ENCODE results near the gene ABCD3.

Gene ABCD3

GRCh38 chr1:94399453-94399852 lies 18.7 kb upstream of the ABCD3 start:
- Histone ChIP-seq H3K4ac (ENCODE audit: low read length) (no peak overlapping the region), H2BK5ac (ENCODE audit: low read length) (no peak overlapping the region), H4K8ac (ENCODE audit: low read depth, low read length) (no peak overlapping the region), H3K23ac (ENCODE audit: low read depth, low read length, poor library complexity) (no peak overlapping the region), H4K91ac (ENCODE audit: low read depth, low read length, poor library complexity) (no peak overlapping the region), H3K36me3 (replicated peaks in 1 of 2; ENCODE audit: control insufficient read depth in 2 of 2, insufficient read depth in 2 of 2, low read length in 2 of 2) (no peaks in the 10 kb centered on the region), H3K27ac (replicated peaks; ENCODE audit: low read length) (no peak overlapping the region), H2AFZ (ENCODE audit: low read length) (no peak overlapping the region), H3K4me2 (ENCODE audit: insufficient read depth, low read length, poor library complexity, severe bottlenecking) (no peak overlapping the region), H2BK120ac (ENCODE audit: low read depth, low read length) (no peak overlapping the region), H3K9ac (ENCODE audit: low read depth, low read length, poor library complexity) (no peak overlapping the region), H3K9me3 (replicated peaks in 1 of 2; ENCODE audit: control insufficient read depth in 2 of 2, insufficient read depth in 1 of 2, low read depth in 1 of 2, low read length in 2 of 2) (no peaks in the 10 kb centered on the region), H3K4me1 (ENCODE audit: control insufficient read depth in 2 of 2, insufficient read depth in 1 of 2, low read depth in 1 of 2, low read length in 2 of 2) (peaks cover 6% of the 10 kb centered on the region in 2 donors), H3K14ac (ENCODE audit: low read length) (no peak overlapping the region), H3K79me1 (ENCODE audit: low read depth, low read length) (no peaks in the 10 kb centered on the region), H3K4me3 (ENCODE audit: low read length in 2 of 2) (no peak overlapping the region), H3K27me3 (ENCODE audit: control insufficient read depth in 3 of 3, insufficient read depth in 3 of 3, low read depth in 1 of 3, low read length in 3 of 3) (peaks cover 0 to 10% (median 0%) of the 10 kb centered on the region in 3 experiments), H3K18ac (ENCODE audit: low read length) (no peak overlapping the region), H2AK5ac (ENCODE audit: low read depth, low read length) (no peak overlapping the region), H2BK12ac (ENCODE audit: low read length) (no peak overlapping the region), H2BK15ac (ENCODE audit: low read length) (no peak overlapping the region)
- WGBS, 2 donors (ENCODE audit: extremely low coverage in 2 of 2, insufficient read length in 2 of 2, insufficient replicate concordance in 1 of 2), result no CpG with 5 or more reads among the region's 3 CpGs
- no peak for DNase-seq (ENCODE audit: low spot score)

DNA sequence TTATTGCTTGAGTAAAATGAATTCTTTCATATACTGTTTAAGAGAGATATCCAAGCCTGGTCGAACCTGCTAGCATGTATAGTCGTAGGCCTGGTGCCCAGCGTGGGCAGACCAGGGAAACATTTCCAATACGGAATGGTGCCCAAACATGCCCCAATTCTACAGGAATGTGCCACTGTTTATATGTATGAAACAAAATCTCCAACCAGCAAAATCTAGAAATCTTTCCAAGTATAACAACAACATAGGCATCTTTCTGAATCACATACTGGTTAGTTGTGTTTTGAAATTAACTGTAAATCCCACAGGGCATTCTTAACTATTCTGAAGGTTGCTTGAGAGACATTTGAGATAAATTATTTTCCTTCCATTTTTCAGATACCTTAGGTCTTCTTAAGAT lies 17.0 kb upstream of the ABCD3 start:
- Histone ChIP-seq H3K9me3 (replicated peaks in 1 of 2; ENCODE audit: control insufficient read depth in 2 of 2, insufficient read depth in 1 of 2, low read depth in 1 of 2, low read length in 2 of 2) (no peaks in the 10 kb centered on the region), H2AK5ac (ENCODE audit: low read depth, low read length) (no peak overlapping the region), H2BK12ac (ENCODE audit: low read length) (no peak overlapping the region), H3K14ac (ENCODE audit: low read length) (no peak overlapping the region), H2AFZ (ENCODE audit: low read length) (no peak overlapping the region), H3K36me3 (replicated peaks in 1 of 2; ENCODE audit: control insufficient read depth in 2 of 2, insufficient read depth in 2 of 2, low read length in 2 of 2) (no peaks in the 10 kb centered on the region), H3K18ac (ENCODE audit: low read length) (no peak overlapping the region), H3K4me1 (ENCODE audit: control insufficient read depth in 2 of 2, insufficient read depth in 1 of 2, low read depth in 1 of 2, low read length in 2 of 2) (no peaks in the 10 kb centered on the region), H4K91ac (ENCODE audit: low read depth, low read length, poor library complexity) (no peak overlapping the region), H3K79me1 (ENCODE audit: low read depth, low read length) (no peaks in the 10 kb centered on the region), H3K27me3 (ENCODE audit: control insufficient read depth in 3 of 3, insufficient read depth in 3 of 3, low read depth in 1 of 3, low read length in 3 of 3) (peaks cover 0 to 10% (median 0%) of the 10 kb centered on the region in 3 experiments), H3K27ac (replicated peaks; ENCODE audit: low read length) (no peak overlapping the region), H2BK15ac (ENCODE audit: low read length) (no peak overlapping the region), H3K9ac (ENCODE audit: low read depth, low read length, poor library complexity) (no peak overlapping the region), H3K4me2 (ENCODE audit: insufficient read depth, low read length, poor library complexity, severe bottlenecking) (no peak overlapping the region), H3K4ac (ENCODE audit: low read length) (no peak overlapping the region), H2BK5ac (ENCODE audit: low read length) (no peak overlapping the region), H4K8ac (ENCODE audit: low read depth, low read length) (no peak overlapping the region), H3K4me3 (ENCODE audit: low read length in 2 of 2) (no peak overlapping the region), H3K23ac (ENCODE audit: low read depth, low read length, poor library complexity) (no peak overlapping the region), H2BK120ac (ENCODE audit: low read depth, low read length) (no peak overlapping the region)
- no peak for DNase-seq (ENCODE audit: low spot score)
- no CpG with 5 or more reads among the region's 4 CpGs for WGBS, 2 donors (ENCODE audit: extremely low coverage in 2 of 2, insufficient read length in 2 of 2, insufficient replicate concordance in 1 of 2)

GRCh38 chr1:94406446-94406845 lies 11.7 kb upstream of the ABCD3 start:
- Histone ChIP-seq H3K27me3 (ENCODE audit: control insufficient read depth in 3 of 3, insufficient read depth in 3 of 3, low read depth in 1 of 3, low read length in 3 of 3) (peaks cover 0 to 11% (median 0%) of the 10 kb centered on the region in 3 experiments), H3K4me1 (ENCODE audit: control insufficient read depth in 2 of 2, insufficient read depth in 1 of 2, low read depth in 1 of 2, low read length in 2 of 2) (no peaks in the 10 kb centered on the region), H3K9me3 (replicated peaks in 1 of 2; ENCODE audit: control insufficient read depth in 2 of 2, insufficient read depth in 1 of 2, low read depth in 1 of 2, low read length in 2 of 2) (no peaks in the 10 kb centered on the region), H4K91ac (ENCODE audit: low read depth, low read length, poor library complexity) (no peak overlapping the region), H2BK120ac (ENCODE audit: low read depth, low read length) (no peak overlapping the region), H3K79me1 (ENCODE audit: low read depth, low read length) (no peaks in the 10 kb centered on the region), H2BK15ac (ENCODE audit: low read length) (no peak overlapping the region), H3K14ac (ENCODE audit: low read length) (no peak overlapping the region), H3K27ac (replicated peaks; ENCODE audit: low read length) (no peak overlapping the region), H4K8ac (ENCODE audit: low read depth, low read length) (no peak overlapping the region), H3K4me3 (ENCODE audit: low read length in 2 of 2) (no peak overlapping the region), H2AK5ac (ENCODE audit: low read depth, low read length) (no peak overlapping the region), H2AFZ (ENCODE audit: low read length) (no peak overlapping the region), H2BK12ac (ENCODE audit: low read length) (no peak overlapping the region), H3K23ac (ENCODE audit: low read depth, low read length, poor library complexity) (no peak overlapping the region), H3K18ac (ENCODE audit: low read length) (no peak overlapping the region), H3K4me2 (ENCODE audit: insufficient read depth, low read length, poor library complexity, severe bottlenecking) (no peak overlapping the region), H2BK5ac (ENCODE audit: low read length) (no peak overlapping the region), H3K36me3 (replicated peaks in 1 of 2; ENCODE audit: control insufficient read depth in 2 of 2, insufficient read depth in 2 of 2, low read length in 2 of 2) (no peaks in the 10 kb centered on the region), H3K4ac (ENCODE audit: low read length) (no peak overlapping the region), H3K9ac (ENCODE audit: low read depth, low read length, poor library complexity) (no peak overlapping the region)
- no peak for DNase-seq (ENCODE audit: low spot score)
- WGBS, 2 donors (ENCODE audit: extremely low coverage in 2 of 2, insufficient read length in 2 of 2, insufficient replicate concordance in 1 of 2), result no CpG with 5 or more reads among the region's 4 CpGs

GRCh38 chr1:94408104-94408830 lies 9.9 kb upstream of the ABCD3 start:
- peaks cover 0 to 11% (median 0%) of the 10 kb centered on the region in 3 experiments for H3K27me3 ChIP-seq (ENCODE audit: control insufficient read depth in 3 of 3, insufficient read depth in 3 of 3, low read depth in 1 of 3, low read length in 3 of 3)
- H2BK15ac ChIP-seq (ENCODE audit: low read length), result no peak overlapping the region
- no peak overlapping the region for H2BK5ac ChIP-seq (ENCODE audit: low read length)
- H3K36me3 ChIP-seq (replicated peaks in 1 of 2; ENCODE audit: control insufficient read depth in 2 of 2, insufficient read depth in 2 of 2, low read length in 2 of 2), result no peaks in the 10 kb centered on the region
- no peak overlapping the region for H2BK12ac ChIP-seq (ENCODE audit: low read length)
- no peak overlapping the region for H3K27ac ChIP-seq (replicated peaks; ENCODE audit: low read length)
- H3K4me1 ChIP-seq (ENCODE audit: control insufficient read depth in 2 of 2, insufficient read depth in 1 of 2, low read depth in 1 of 2, low read length in 2 of 2), result no peaks in the 10 kb centered on the region
- no peak overlapping the region for H3K14ac ChIP-seq (ENCODE audit: low read length)
- H3K23ac ChIP-seq (ENCODE audit: low read depth, low read length, poor library complexity), result no peak overlapping the region
- H4K8ac ChIP-seq (ENCODE audit: low read depth, low read length), result no peak overlapping the region
- H3K79me1 ChIP-seq (ENCODE audit: low read depth, low read length), result no peaks in the 10 kb centered on the region
- no peak overlapping the region for H3K9ac ChIP-seq (ENCODE audit: low read depth, low read length, poor library complexity)
- H2AFZ ChIP-seq (ENCODE audit: low read length), result no peak overlapping the region
- H2BK120ac ChIP-seq (ENCODE audit: low read depth, low read length), result no peak overlapping the region
- no peak overlapping the region for H3K4ac ChIP-seq (ENCODE audit: low read length)
- WGBS, 2 donors (ENCODE audit: extremely low coverage in 2 of 2, insufficient read length in 2 of 2, insufficient replicate concordance in 1 of 2), result no CpG with 5 or more reads among the region's 8 CpGs
- no peak overlapping the region for H2AK5ac ChIP-seq (ENCODE audit: low read depth, low read length)
- no peak overlapping the region for H3K18ac ChIP-seq (ENCODE audit: low read length)
- H4K91ac ChIP-seq (ENCODE audit: low read depth, low read length, poor library complexity), result no peak overlapping the region
- H3K9me3 ChIP-seq (replicated peaks in 1 of 2; ENCODE audit: control insufficient read depth in 2 of 2, insufficient read depth in 1 of 2, low read depth in 1 of 2, low read length in 2 of 2), result no peaks in the 10 kb centered on the region
- no peak for DNase-seq (ENCODE audit: low spot score)
- H3K4me3 ChIP-seq (ENCODE audit: low read length in 2 of 2), result no peak overlapping the region
- no peak overlapping the region for H3K4me2 ChIP-seq (ENCODE audit: insufficient read depth, low read length, poor library complexity, severe bottlenecking)
